HepG2 (cell line): ENCODE measurements around the gene C20orf96. TPM values are rescaled to one million over a fixed set of nuclear protein-coding genes. Genes with fewer than 3 reads are reported as not detected.

ENCODE experiments used
- BCLAF1 ChIP-seq: fragments of 450-650 bp; IDR thresholded peaks from 2 replicates; pipeline ENCODE4 v1.6.1; 2017; ENCODE audit warnings: mild to moderate bottlenecking
- FOXA3 ChIP-seq: IDR thresholded peaks from 2 replicates; pipeline ENCODE4 v1.6.1; 2016; ENCODE audit warnings: missing genetic modification reagents, missing compliant biosample characterization
- IKZF4 ChIP-seq: sonication (generic); formaldehyde crosslinking; IDR thresholded peaks from 2 replicates; pipeline ENCODE4 v1.5.1; 2020; ENCODE audit warnings: borderline replicate concordance, mild to moderate bottlenecking, low read depth, missing genetic modification reagents; ENCODE audit errors: not compliant biosample characterization
- KDM5B ChIP-seq: sonication (generic); formaldehyde crosslinking; IDR thresholded peaks from 2 replicates; pipeline ENCODE4 v1.4.0; 2020; ENCODE audit warnings: missing genetic modification reagents, mild to moderate bottlenecking, borderline replicate concordance
- MEIS2 ChIP-seq: sonication (generic); formaldehyde crosslinking; IDR thresholded peaks from 2 replicates; pipeline ENCODE4 v1.9.0; 2021; ENCODE audit warnings: mild to moderate bottlenecking, missing genetic modification reagents
- NCOR1 ChIP-seq: fragments of 200-600 bp; sonication (generic); IDR thresholded peaks from 2 replicates; pipeline ENCODE4 v1.7.0; 2017; ENCODE audit warnings: antibody characterized with exemption, low read length, borderline replicate concordance
- NPAS2 ChIP-seq: sonication (generic); formaldehyde crosslinking; IDR thresholded peaks from 2 replicates; pipeline ENCODE4 v1.8.0; 2022; ENCODE audit warnings: mild to moderate bottlenecking, missing genetic modification reagents, borderline replicate concordance
- NR2C2 ChIP-seq: sonication (generic); formaldehyde crosslinking; IDR thresholded peaks from 2 replicates; pipeline ENCODE4 v1.4.0; 2020; ENCODE audit warnings: missing genetic modification reagents, mild to moderate bottlenecking, moderate library complexity, borderline replicate concordance
- RAD51 ChIP-seq: fragments of 450-650 bp; IDR thresholded peaks from 2 replicates; pipeline ENCODE4 v1.6.1; 2016; ENCODE audit warnings: borderline replicate concordance
- REXO4 ChIP-seq: sonication (generic); formaldehyde crosslinking; IDR thresholded peaks from 2 replicates; pipeline ENCODE4 v1.8.0; 2022; ENCODE audit warnings: missing genetic modification reagents, mild to moderate bottlenecking, borderline replicate concordance
- SIX1 ChIP-seq: sonication (generic); formaldehyde crosslinking; IDR thresholded peaks from 2 replicates; pipeline ENCODE4 v1.4.0; 2020; ENCODE audit warnings: missing genetic modification reagents, borderline replicate concordance
- SOX6 ChIP-seq, 2 experiments: fragments of 450-650 bp in 1 of 2; sonication (generic) in 1 of 2; formaldehyde crosslinking in 1 of 2; IDR thresholded peaks; 2 replicates each; pipeline versions ENCODE4 v1.4.0 to v1.6.1; 2017 to 2020; ENCODE audit warnings: antibody characterized with exemption in 1 of 2, mild to moderate bottlenecking in 1 of 2, missing genetic modification reagents in 1 of 2
- SP140L ChIP-seq: sonication (generic); formaldehyde crosslinking; IDR thresholded peaks from 2 replicates; pipeline ENCODE4 v1.4.0; 2020; ENCODE audit warnings: missing genetic modification reagents, borderline replicate concordance
- SRSF1 ChIP-seq: fragments of 200-400 bp; formaldehyde crosslinking; optimal IDR thresholded peaks from 2 replicates; pipeline ENCODE3; 2017; ENCODE audit warnings: mild to moderate bottlenecking, low read depth, low read length, moderate library complexity
- XBP1 ChIP-seq: sonication (generic); formaldehyde crosslinking; IDR thresholded peaks from 2 replicates; pipeline ENCODE4 v1.5.0; 2020; ENCODE audit warnings: missing genetic modification reagents
- ZFP62 ChIP-seq: sonication (generic); formaldehyde crosslinking; IDR thresholded peaks from 2 replicates; pipeline ENCODE4 v1.4.0; 2020; ENCODE audit warnings: missing genetic modification reagents
- ZNF17 ChIP-seq: sonication (generic); formaldehyde crosslinking; IDR thresholded peaks from 2 replicates; pipeline ENCODE4 v1.5.0; 2020; ENCODE audit warnings: mild to moderate bottlenecking, missing genetic modification reagents
- ZNF556 ChIP-seq: sonication (generic); formaldehyde crosslinking; IDR thresholded peaks from 2 replicates; pipeline ENCODE4 v1.4.0; 2020; ENCODE audit warnings: mild to moderate bottlenecking, missing genetic modification reagents, borderline replicate concordance
- ZNF883 ChIP-seq: sonication (generic); formaldehyde crosslinking; IDR thresholded peaks from 2 replicates; pipeline ENCODE4 v1.5.1; 2020; ENCODE audit warnings: mild to moderate bottlenecking, missing genetic modification reagents; ENCODE audit errors: not compliant biosample characterization
- polyA plus RNA-seq, 8 experiments: library from polyadenylated mRNA; depleted of rRNA in 3 of 8; stranded (reverse) in 7 of 8; unstranded in 1 of 8; fragments of >200 nt; fragmentation: Illumina TruSeq in 4 of 8; extraction: Trizol in 4 of 8; gene quantifications; 2 replicates each; pipeline versions ENCODE4 v1.2.1 to v1.2.3, GENCODE V29; 2011 to 2016; ENCODE audit warnings: low read depth in 4 of 8, missing spikeins in 1 of 8, mixed read lengths in 1 of 8; ENCODE audit not compliant: insufficient read depth in 1 of 8
- total RNA-seq, 5 experiments: library from RNA; depleted of rRNA; stranded (reverse); fragments of >200 nt; fragmentation: Illumina TruSeq; extraction: Trizol; gene quantifications; 2 replicates each; pipeline ENCODE4 v1.2.3, GENCODE V29; 2016; ENCODE audit warnings: low read depth in 1 of 5
- TF ChIP-seq, protein P1 (sequence below): sonication (generic); formaldehyde crosslinking; IDR thresholded peaks from 2 replicates; pipeline ENCODE4 v1.4.0; 2020; ENCODE audit warnings: mild to moderate bottlenecking, missing genetic modification reagents
- TF ChIP-seq, protein P2 (sequence below): sonication (generic); formaldehyde crosslinking; IDR thresholded peaks from 2 replicates; pipeline ENCODE4 v1.4.0; 2020; ENCODE audit warnings: mild to moderate bottlenecking, missing genetic modification reagents

Gene C20orf96
- total and polyA plus RNA-seq, 2 of the 13 experiments (the other 11 are each of a cell fraction or from before 2014, with no cell fraction given): 3.8 to 20.6 TPM

DNA sequence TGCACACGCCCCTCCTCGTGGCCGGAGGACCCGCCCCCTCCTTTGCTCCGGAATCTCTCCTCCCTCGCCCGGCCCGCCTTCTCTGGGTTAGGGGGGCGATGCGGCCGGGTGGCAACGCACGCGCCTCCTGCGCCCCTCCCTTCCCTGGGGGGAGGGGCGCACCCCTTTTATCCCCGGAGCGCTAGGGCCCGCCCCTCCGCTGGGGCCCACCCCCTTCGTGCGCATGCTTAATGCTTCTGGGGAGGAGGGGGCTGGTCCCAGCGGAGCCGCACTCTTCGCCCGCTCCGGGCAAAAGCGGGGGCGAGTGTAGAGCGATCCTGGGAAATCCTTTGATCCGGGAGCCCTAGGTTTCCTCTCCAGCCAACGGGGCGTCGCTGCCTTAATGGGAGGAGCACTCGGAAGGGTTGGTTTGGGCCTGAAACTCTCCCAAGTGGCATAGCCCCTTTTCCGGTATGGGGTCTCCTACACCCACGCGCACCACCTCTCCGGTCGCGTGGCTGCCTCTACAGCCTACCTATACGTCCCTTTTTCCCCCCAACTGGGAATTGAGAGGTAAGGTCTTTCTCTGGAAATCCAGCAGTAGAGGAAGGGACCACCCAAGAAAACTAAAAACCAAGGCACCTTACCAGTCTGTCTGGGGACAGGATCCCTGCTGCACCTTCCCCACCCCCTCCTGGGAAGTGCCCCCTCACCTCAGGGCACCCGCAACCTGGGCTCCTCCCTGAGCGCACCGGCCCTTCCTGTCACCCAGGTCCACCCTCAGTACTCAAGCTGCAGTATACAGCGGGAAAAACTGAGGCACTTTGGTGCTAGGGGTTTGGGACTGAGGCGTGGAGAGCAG lies 36.9 kb upstream of the C20orf96 start (continued):
- TF ChIP-seq, protein P1, sequence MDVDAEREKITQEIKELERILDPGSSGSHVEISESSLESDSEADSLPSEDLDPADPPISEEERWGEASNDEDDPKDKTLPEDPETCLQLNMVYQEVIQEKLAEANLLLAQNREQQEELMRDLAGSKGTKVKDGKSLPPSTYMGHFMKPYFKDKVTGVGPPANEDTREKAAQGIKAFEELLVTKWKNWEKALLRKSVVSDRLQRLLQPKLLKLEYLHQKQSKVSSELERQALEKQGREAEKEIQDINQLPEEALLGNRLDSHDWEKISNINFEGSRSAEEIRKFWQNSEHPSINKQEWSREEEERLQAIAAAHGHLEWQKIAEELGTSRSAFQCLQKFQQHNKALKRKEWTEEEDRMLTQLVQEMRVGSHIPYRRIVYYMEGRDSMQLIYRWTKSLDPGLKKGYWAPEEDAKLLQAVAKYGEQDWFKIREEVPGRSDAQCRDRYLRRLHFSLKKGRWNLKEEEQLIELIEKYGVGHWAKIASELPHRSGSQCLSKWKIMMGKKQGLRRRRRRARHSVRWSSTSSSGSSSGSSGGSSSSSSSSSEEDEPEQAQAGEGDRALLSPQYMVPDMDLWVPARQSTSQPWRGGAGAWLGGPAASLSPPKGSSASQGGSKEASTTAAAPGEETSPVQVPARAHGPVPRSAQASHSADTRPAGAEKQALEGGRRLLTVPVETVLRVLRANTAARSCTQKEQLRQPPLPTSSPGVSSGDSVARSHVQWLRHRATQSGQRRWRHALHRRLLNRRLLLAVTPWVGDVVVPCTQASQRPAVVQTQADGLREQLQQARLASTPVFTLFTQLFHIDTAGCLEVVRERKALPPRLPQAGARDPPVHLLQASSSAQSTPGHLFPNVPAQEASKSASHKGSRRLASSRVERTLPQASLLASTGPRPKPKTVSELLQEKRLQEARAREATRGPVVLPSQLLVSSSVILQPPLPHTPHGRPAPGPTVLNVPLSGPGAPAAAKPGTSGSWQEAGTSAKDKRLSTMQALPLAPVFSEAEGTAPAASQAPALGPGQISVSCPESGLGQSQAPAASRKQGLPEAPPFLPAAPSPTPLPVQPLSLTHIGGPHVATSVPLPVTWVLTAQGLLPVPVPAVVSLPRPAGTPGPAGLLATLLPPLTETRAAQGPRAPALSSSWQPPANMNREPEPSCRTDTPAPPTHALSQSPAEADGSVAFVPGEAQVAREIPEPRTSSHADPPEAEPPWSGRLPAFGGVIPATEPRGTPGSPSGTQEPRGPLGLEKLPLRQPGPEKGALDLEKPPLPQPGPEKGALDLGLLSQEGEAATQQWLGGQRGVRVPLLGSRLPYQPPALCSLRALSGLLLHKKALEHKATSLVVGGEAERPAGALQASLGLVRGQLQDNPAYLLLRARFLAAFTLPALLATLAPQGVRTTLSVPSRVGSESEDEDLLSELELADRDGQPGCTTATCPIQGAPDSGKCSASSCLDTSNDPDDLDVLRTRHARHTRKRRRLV (CRISPR knock-in tag): 0 out of 2 replicates have a peak, but pooled peaks have one; percentile 79
- no peak for TF ChIP-seq ZNF17
- peak; percentile 63; the same call in 1 of the 2 replicates for TF ChIP-seq FOXA3
- no peak for TF ChIP-seq REXO4 (CRISPR knock-in tag)
- peak; percentile 56; the same call in 1 of the 2 replicates for TF ChIP-seq XBP1 (CRISPR knock-in tag)
- TF ChIP-seq, protein P2, sequence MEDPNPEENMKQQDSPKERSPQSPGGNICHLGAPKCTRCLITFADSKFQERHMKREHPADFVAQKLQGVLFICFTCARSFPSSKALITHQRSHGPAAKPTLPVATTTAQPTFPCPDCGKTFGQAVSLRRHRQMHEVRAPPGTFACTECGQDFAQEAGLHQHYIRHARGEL (CRISPR knock-in tag): 0 out of 2 replicates have a peak, but pooled peaks have one; percentile 51
- TF ChIP-seq SP140L (CRISPR knock-in tag): no peak
- TF ChIP-seq NR2C2 (CRISPR knock-in tag): peak; percentile 62; the same call in 1 of the 2 replicates
- peak; percentile 79; the same call in 1 of the 2 replicates for TF ChIP-seq NCOR1
- no peak for TF ChIP-seq MEIS2 (CRISPR knock-in tag)
- TF ChIP-seq RAD51: no peak
- no peak for TF ChIP-seq KDM5B (CRISPR knock-in tag)
- TF ChIP-seq SOX6 (IDR thresholded peaks at IDR 0.05): no peak
- peak; percentile 72; the same call in 1 of the 2 replicates for TF ChIP-seq SOX6 (CRISPR knock-in tag; IDR thresholded peaks at IDR 0.05)
- no peak for TF ChIP-seq ZFP62 (CRISPR knock-in tag)
- no peak for TF ChIP-seq BCLAF1
- TF ChIP-seq SRSF1: peak; percentile 67
- TF ChIP-seq ZNF556: no peak
- no peak for TF ChIP-seq SIX1 (CRISPR knock-in tag)
- TF ChIP-seq IKZF4: no peak
- no peak for TF ChIP-seq NPAS2 (CRISPR knock-in tag)
- TF ChIP-seq ZNF883 (CRISPR knock-in tag): no peak
